GM12892 (cell line): ENCODE data around the gene PTCSC3.
"Not testable (repeated sequence)": the region's sequence is repeated elsewhere in the genome, so short reads cannot be mapped to it uniquely, and the experiment has no call there.

Experiments
- POLR2A ChIP-seq: IDR thresholded peaks from 2 replicates; pipeline ENCODE4 v1.6.1; 2011; ENCODE audit warnings: low read depth, low read length, control low read depth
- TAF1 ChIP-seq: IDR thresholded peaks from 2 replicates; pipeline ENCODE4 v1.6.1; 2011; ENCODE audit warnings: low read depth, mild to moderate bottlenecking, control low read depth, low read length, borderline replicate concordance

GRCh38 chr14:36104258-36104657, 72.3 kb downstream of the PTCSC3 start:
- not testable (repeated sequence) for TF ChIP-seq POLR2A, TAF1
